ENCODE data around the gene SMIM44. TPM values are rescaled to one million over a fixed set of nuclear protein-coding genes. Genes with fewer than 3 reads are reported as not detected.
"Not testable (repeated sequence)": the region's sequence is repeated elsewhere in the genome, so short reads cannot be mapped to it uniquely, and the experiment has no call there.

Gene SMIM44
- 10 to 100 TPM in 1 of 4 donors, 1 to 10 TPM in 1, not detected in 2; 5.4 to 11.0 TPM for total RNA-seq

- TF ChIP-seq CTCF (IDR thresholded peaks at IDR 0.05), result no peak
- peak; percentile 54 to 55 for TF ChIP-seq POLR2A (IDR thresholded peaks at IDR 0.05)
- Histone ChIP-seq H3K36me3 (peaks cover 0 to 5% (median 0%) of the 10 kb centered on the region in 3 donors), H3K27ac (peak within 1 kb of the TSS in 3 of 4 donors; percentile 78 to 95 (median 88)), H3K9me3 (no peaks in the 10 kb centered on the region), H3K4me3 (peak within 1 kb of the TSS in 3 of 4 donors; percentile 30 to 62 (median 50)), H3K4me1 (peaks cover 0 to 27% (median 0%) of the 10 kb centered on the region in 4 donors), H3K27me3 (peaks cover 0 to 3% of the 10 kb centered on the region in 2 donors)
- DNase-seq, result peak in 2 of 3 donors; percentile 65 to 79
Measured at GRCh38 chr19:3483226-3483628, at the start of gene SMIM44. SMIM44 (minus strand) TSS chr19:3483441; CDS start chr19:3483403, 38 bp downstream.

- no peak for TF ChIP-seq CTCF (IDR thresholded peaks at IDR 0.05)
- TF ChIP-seq POLR2A (IDR thresholded peaks at IDR 0.05), result no peak
- Histone ChIP-seq H3K4me3 (no peak overlapping the region), H3K4me1 (no peaks in the 10 kb centered on the region), H3K27me3 (no peaks in the 10 kb centered on the region), H3K27ac (no peak overlapping the region), H3K9me3 (no peaks in the 10 kb centered on the region), H3K36me3 (peaks cover 0 to 64% (median 0%) of the 10 kb centered on the region in 3 donors)
- DNase-seq, result no peak
Measured at GRCh38 chr19:3533033-3533432, 49.8 kb upstream of the SMIM44 start.

GRCh38 chr19:3532154-3532786, 49.0 kb upstream of the SMIM44 start:
- TF ChIP-seq POLR2A (IDR thresholded peaks at IDR 0.05) (no peak), CTCF (IDR thresholded peaks at IDR 0.05) (no peak)
- peaks cover 0 to 71% (median 0%) of the 10 kb centered on the region in 3 donors for H3K36me3 ChIP-seq

GRCh38 chr19:3531716-3532115, 48.5 kb upstream of the SMIM44 start:
- peaks cover 0 to 77% (median 0%) of the 10 kb centered on the region in 3 donors for H3K36me3 ChIP-seq
- no peaks in the 10 kb centered on the region for H3K27me3 ChIP-seq
- TF ChIP-seq CTCF (IDR thresholded peaks at IDR 0.05), result no peak
- no peak for TF ChIP-seq POLR2A (IDR thresholded peaks at IDR 0.05)
- H3K4me1 ChIP-seq, result no peaks in the 10 kb centered on the region
- no peak overlapping the region for H3K4me3 ChIP-seq
- no peak for DNase-seq
- no peak overlapping the region for H3K27ac ChIP-seq
- no peaks in the 10 kb centered on the region for H3K9me3 ChIP-seq

More at GRCh38 chr19:3532154-3532786, 49.0 kb upstream of the SMIM44 start:
- no peak for DNase-seq
- H3K9me3 ChIP-seq, result no peaks in the 10 kb centered on the region
- H3K27ac ChIP-seq, result no peak overlapping the region
- no peaks in the 10 kb centered on the region for H3K4me1 ChIP-seq
- H3K4me3 ChIP-seq, result no peak overlapping the region
- H3K27me3 ChIP-seq, result no peaks in the 10 kb centered on the region

GRCh38 chr19:3530389-3530788, 47.1 kb upstream of the SMIM44 start:
- no peak overlapping the region for H3K4me3 ChIP-seq
- H3K27me3 ChIP-seq, result no peaks in the 10 kb centered on the region
- peaks cover 0 to 78% (median 0%) of the 10 kb centered on the region in 3 donors for H3K36me3 ChIP-seq
- no peak for TF ChIP-seq POLR2A (IDR thresholded peaks at IDR 0.05)
- no peak for TF ChIP-seq CTCF (IDR thresholded peaks at IDR 0.05)
- H3K4me1 ChIP-seq, result no peaks in the 10 kb centered on the region
- H3K9me3 ChIP-seq, result no peaks in the 10 kb centered on the region
- no peak for DNase-seq
- H3K27ac ChIP-seq, result no peak overlapping the region

GRCh38 chr19:3529299-3529698, 46.1 kb upstream of the SMIM44 start:
- not testable (repeated sequence) for H3K4me1 ChIP-seq

More at GRCh38 chr19:3529299-3529698, 46.1 kb upstream of the SMIM44 start:
- H3K36me3 ChIP-seq, result peaks cover 0 to 77% (median 0%) of the 10 kb centered on the region in 3 donors
- not testable (repeated sequence) for H3K9me3 ChIP-seq, H3K27ac ChIP-seq, H3K4me3 ChIP-seq, H3K27me3 ChIP-seq, DNase-seq

Measured in Peyer's patch (tissue), 4 donors.